HepG2 (cell line): ENCODE measurements around the gene DNPH1. TPM values are rescaled to one million over a fixed set of nuclear protein-coding genes. Genes with fewer than 3 reads are reported as not detected.

Experiments
- ATF5 ChIP-seq: sonication (generic); formaldehyde crosslinking; IDR thresholded peaks from 2 replicates; pipeline ENCODE4 v1.4.0; 2020; ENCODE audit warnings: mild to moderate bottlenecking, low read depth, missing genetic modification reagents
- CAMTA2 ChIP-seq: sonication (generic); formaldehyde crosslinking; IDR thresholded peaks from 2 replicates; pipeline ENCODE4 v1.4.0; 2020; ENCODE audit warnings: mild to moderate bottlenecking, missing genetic modification reagents, borderline replicate concordance
- FUBP1 ChIP-seq: sonication (generic); formaldehyde crosslinking; IDR thresholded peaks from 2 replicates; pipeline ENCODE4 v1.5.1; 2020; ENCODE audit warnings: missing genetic modification reagents, mild to moderate bottlenecking, borderline replicate concordance
- GATAD1 ChIP-seq: IDR thresholded peaks from 2 replicates; pipeline ENCODE4 v1.6.1; 2016; ENCODE audit warnings: missing genetic modification reagents, missing compliant biosample characterization
- HNRNPL ChIP-seq: fragments of 200-400 bp; formaldehyde crosslinking; IDR thresholded peaks from 2 replicates; pipeline ENCODE4 v1.6.1; 2017; ENCODE audit warnings: mild to moderate bottlenecking, low read depth, low read length
- IKZF5 ChIP-seq: IDR thresholded peaks from 2 replicates; pipeline ENCODE4 v1.6.1; 2018; ENCODE audit warnings: missing genetic modification reagents, mild to moderate bottlenecking, missing compliant biosample characterization
- MLLT10 ChIP-seq: sonication (generic); formaldehyde crosslinking; IDR thresholded peaks from 2 replicates; pipeline ENCODE4 v1.4.0; 2020; ENCODE audit warnings: missing genetic modification reagents
- PHF8 ChIP-seq: sonication (generic); formaldehyde crosslinking; IDR thresholded peaks from 2 replicates; pipeline ENCODE4 v1.5.0; 2020; ENCODE audit warnings: missing genetic modification reagents
- POLR2G ChIP-seq: fragments of 200-400 bp; formaldehyde crosslinking; IDR thresholded peaks from 2 replicates; pipeline ENCODE4 v1.6.1; 2018; ENCODE audit warnings: mild to moderate bottlenecking, low read depth, low read length, moderate library complexity
- SIX1 ChIP-seq: sonication (generic); formaldehyde crosslinking; IDR thresholded peaks from 2 replicates; pipeline ENCODE4 v1.4.0; 2020; ENCODE audit warnings: missing genetic modification reagents, borderline replicate concordance
- U2AF2 ChIP-seq: fragments of 200-400 bp; formaldehyde crosslinking; IDR thresholded peaks from 2 replicates; pipeline ENCODE4 v1.6.1; 2017; ENCODE audit warnings: low read depth, mild to moderate bottlenecking, low read length
- ZFP41 ChIP-seq: sonication (generic); formaldehyde crosslinking; IDR thresholded peaks from 2 replicates; pipeline ENCODE4 v1.4.0; 2020; ENCODE audit warnings: mild to moderate bottlenecking, missing genetic modification reagents, borderline replicate concordance
- ZNF224 ChIP-seq: sonication (generic); formaldehyde crosslinking; IDR thresholded peaks from 2 replicates; pipeline ENCODE4 v1.5.0; 2020; ENCODE audit warnings: mild to moderate bottlenecking, missing genetic modification reagents
- ZNF530 ChIP-seq: sonication (generic); formaldehyde crosslinking; IDR thresholded peaks from 2 replicates; pipeline ENCODE4 v1.5.0; 2020; ENCODE audit warnings: low read depth, mild to moderate bottlenecking, missing genetic modification reagents
- ZNF546 ChIP-seq: sonication (generic); formaldehyde crosslinking; conservative IDR thresholded peaks from 2 replicates; pipeline ENCODE4 v1.8.1; 2023; ENCODE audit warnings: mild to moderate bottlenecking, missing genetic modification reagents
- ZNF564 ChIP-seq: sonication (generic); formaldehyde crosslinking; IDR thresholded peaks from 2 replicates; pipeline ENCODE4 v1.8.1; 2023; ENCODE audit warnings: mild to moderate bottlenecking, missing genetic modification reagents
- ZNF572 ChIP-seq: sonication (generic); formaldehyde crosslinking; IDR thresholded peaks from 2 replicates; pipeline ENCODE4 v1.5.1; 2020; ENCODE audit warnings: mild to moderate bottlenecking, missing genetic modification reagents
- ZNF737 ChIP-seq: sonication (generic); formaldehyde crosslinking; IDR thresholded peaks from 2 replicates; pipeline ENCODE4 v1.5.0; 2020; ENCODE audit warnings: missing genetic modification reagents, mild to moderate bottlenecking, borderline replicate concordance
- ZNF781 ChIP-seq: sonication (generic); formaldehyde crosslinking; IDR thresholded peaks from 2 replicates; pipeline ENCODE4 v1.5.1; 2020; ENCODE audit warnings: borderline replicate concordance, mild to moderate bottlenecking, missing genetic modification reagents; ENCODE audit errors: not compliant biosample characterization
- ZNF816 ChIP-seq: sonication (generic); formaldehyde crosslinking; IDR thresholded peaks from 2 replicates; pipeline ENCODE4 v1.8.0; 2022; ENCODE audit warnings: missing genetic modification reagents, mild to moderate bottlenecking, borderline replicate concordance
- ZSCAN29 ChIP-seq: sonication (generic); formaldehyde crosslinking; conservative IDR thresholded peaks from 2 replicates; pipeline ENCODE4 v1.4.0; 2020; ENCODE audit warnings: mild to moderate bottlenecking, missing genetic modification reagents
- ZSCAN5A ChIP-seq: sonication (generic); formaldehyde crosslinking; IDR thresholded peaks from 2 replicates; pipeline ENCODE4 v1.8.0; 2022; ENCODE audit warnings: mild to moderate bottlenecking, missing genetic modification reagents, borderline replicate concordance
- polyA plus RNA-seq, 8 experiments: library from polyadenylated mRNA; depleted of rRNA in 3 of 8; stranded (reverse) in 7 of 8; unstranded in 1 of 8; fragments of >200 nt; fragmentation: Illumina TruSeq in 4 of 8; extraction: Trizol in 4 of 8; gene quantifications; 2 replicates each; pipeline versions ENCODE4 v1.2.1 to v1.2.3, GENCODE V29; 2011 to 2016; ENCODE audit warnings: low read depth in 4 of 8, missing spikeins in 1 of 8, mixed read lengths in 1 of 8; ENCODE audit not compliant: insufficient read depth in 1 of 8
- total RNA-seq, 5 experiments: library from RNA; depleted of rRNA; stranded (reverse); fragments of >200 nt; fragmentation: Illumina TruSeq; extraction: Trizol; gene quantifications; 2 replicates each; pipeline ENCODE4 v1.2.3, GENCODE V29; 2016; ENCODE audit warnings: low read depth in 1 of 5
- TF ChIP-seq, protein P1 (sequence below): conservative IDR thresholded peaks from 2 replicates; pipeline ENCODE4 v1.6.1; 2018; ENCODE audit warnings: missing genetic modification reagents

DNPH1 gene
- total and polyA plus RNA-seq, 2 of the 13 experiments (the other 11 are each of a cell fraction or from before 2014, with no cell fraction given), result 56.5 to 75.1 TPM

DNA sequence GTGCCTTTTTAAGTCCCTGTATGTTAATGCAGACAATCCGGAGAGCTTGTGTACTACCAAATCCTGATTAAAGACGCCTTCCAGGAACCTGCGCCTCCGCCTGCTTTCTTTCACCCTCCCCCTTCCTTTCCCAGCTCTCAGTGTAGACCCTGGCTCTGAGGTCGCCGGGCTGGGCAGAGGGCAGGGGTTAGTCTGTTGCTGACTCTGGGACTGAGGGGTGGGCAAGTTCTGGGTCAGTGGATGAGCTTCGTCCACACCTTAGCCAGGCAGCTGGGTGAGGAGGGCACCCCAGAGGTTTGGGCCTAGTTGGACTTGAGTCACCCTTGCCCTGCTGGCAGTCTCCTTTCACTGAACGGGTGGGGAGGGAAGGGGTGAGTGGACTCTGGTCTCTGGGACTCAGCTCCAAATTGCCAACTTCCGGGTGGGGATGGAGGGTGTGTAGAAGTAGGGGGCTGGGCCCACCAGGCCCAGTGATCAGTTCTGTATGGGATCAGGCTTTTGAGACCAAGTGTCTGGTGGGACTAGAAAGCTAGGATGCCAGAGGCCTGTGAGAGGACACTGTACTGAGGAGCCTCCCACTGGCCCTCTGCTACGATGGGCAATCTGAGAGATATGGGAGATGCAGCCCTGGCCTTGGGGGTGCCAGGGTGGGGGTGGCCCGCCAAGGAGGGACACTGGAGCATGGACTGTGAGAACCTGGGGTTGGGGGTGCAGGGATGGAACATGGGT, 47.5 kb upstream of the DNPH1 start (continued):
- no peak; the same call in 1 of the 2 replicates for TF ChIP-seq ZFP41 (CRISPR knock-in tag)
- TF ChIP-seq HNRNPL, result peak; percentile 99
- TF ChIP-seq ZNF564, result no peak
- no peak for TF ChIP-seq ZSCAN5A (CRISPR knock-in tag)
- TF ChIP-seq GATAD1 (CRISPR knock-in tag), result peak; percentile 44; the same call in 1 of the 2 replicates
- TF ChIP-seq, protein P1, sequence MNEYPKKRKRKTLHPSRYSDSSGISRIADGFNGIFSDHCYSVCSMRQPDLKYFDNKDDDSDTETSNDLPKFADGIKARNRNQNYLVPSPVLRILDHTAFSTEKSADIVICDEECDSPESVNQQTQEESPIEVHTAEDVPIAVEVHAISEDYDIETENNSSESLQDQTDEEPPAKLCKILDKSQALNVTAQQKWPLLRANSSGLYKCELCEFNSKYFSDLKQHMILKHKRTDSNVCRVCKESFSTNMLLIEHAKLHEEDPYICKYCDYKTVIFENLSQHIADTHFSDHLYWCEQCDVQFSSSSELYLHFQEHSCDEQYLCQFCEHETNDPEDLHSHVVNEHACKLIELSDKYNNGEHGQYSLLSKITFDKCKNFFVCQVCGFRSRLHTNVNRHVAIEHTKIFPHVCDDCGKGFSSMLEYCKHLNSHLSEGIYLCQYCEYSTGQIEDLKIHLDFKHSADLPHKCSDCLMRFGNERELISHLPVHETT, result no peak
- no peak for TF ChIP-seq ZNF572 (CRISPR knock-in tag)
- no peak; the same call in 1 of the 2 replicates for TF ChIP-seq CAMTA2 (CRISPR knock-in tag)
- TF ChIP-seq ZNF224 (CRISPR knock-in tag), result no peak
- no peak for TF ChIP-seq ZNF781 (CRISPR knock-in tag)
- no peak for TF ChIP-seq SIX1 (CRISPR knock-in tag)
- TF ChIP-seq POLR2G, result peak; percentile 57
- no peak for TF ChIP-seq U2AF2
- TF ChIP-seq ZNF816, result no peak
- TF ChIP-seq IKZF5 (CRISPR knock-in tag), result peak; percentile 51; the same call in 1 of the 2 replicates
- TF ChIP-seq ZSCAN29 (CRISPR knock-in tag), result peak; percentile 76; the same call in 1 of the 2 replicates
- TF ChIP-seq ATF5 (CRISPR knock-in tag), result no peak; the same call in 1 of the 2 replicates
- TF ChIP-seq ZNF737 (CRISPR knock-in tag), result 0 out of 2 replicates have a peak, but pooled peaks have one; percentile 13
- no peak for TF ChIP-seq ZNF530 (CRISPR knock-in tag)
- no peak for TF ChIP-seq ZNF546 (CRISPR knock-in tag)
- TF ChIP-seq MLLT10, result no peak
- TF ChIP-seq FUBP1 (CRISPR knock-in tag), result no peak
- TF ChIP-seq PHF8 (CRISPR knock-in tag), result peak; percentile 64; the same call in 1 of the 2 replicates
